Nucleus accumbens (tissue), 56 donors: ENCODE measurements around the gene HAL.

Experiments
- DNase-seq, 56 donors: peaks; one replicate each; lab custom pipeline; 2025; lab: John Stamatoyannopoulos, UW

The HAL gene

GRCh38 chr12:95943330-95943842 lies 52.8 kb downstream of the HAL start, which contains the start of gene AMDHD1:
Gene AMDHD1, plus strand, starts transcription at chr12:95943331. Its CDS starts 68 bp downstream, at chr12:95943399.
- DNase-seq = peak in 36 of 56 donors; percentile 13 to 77 (median 44)

DNA sequence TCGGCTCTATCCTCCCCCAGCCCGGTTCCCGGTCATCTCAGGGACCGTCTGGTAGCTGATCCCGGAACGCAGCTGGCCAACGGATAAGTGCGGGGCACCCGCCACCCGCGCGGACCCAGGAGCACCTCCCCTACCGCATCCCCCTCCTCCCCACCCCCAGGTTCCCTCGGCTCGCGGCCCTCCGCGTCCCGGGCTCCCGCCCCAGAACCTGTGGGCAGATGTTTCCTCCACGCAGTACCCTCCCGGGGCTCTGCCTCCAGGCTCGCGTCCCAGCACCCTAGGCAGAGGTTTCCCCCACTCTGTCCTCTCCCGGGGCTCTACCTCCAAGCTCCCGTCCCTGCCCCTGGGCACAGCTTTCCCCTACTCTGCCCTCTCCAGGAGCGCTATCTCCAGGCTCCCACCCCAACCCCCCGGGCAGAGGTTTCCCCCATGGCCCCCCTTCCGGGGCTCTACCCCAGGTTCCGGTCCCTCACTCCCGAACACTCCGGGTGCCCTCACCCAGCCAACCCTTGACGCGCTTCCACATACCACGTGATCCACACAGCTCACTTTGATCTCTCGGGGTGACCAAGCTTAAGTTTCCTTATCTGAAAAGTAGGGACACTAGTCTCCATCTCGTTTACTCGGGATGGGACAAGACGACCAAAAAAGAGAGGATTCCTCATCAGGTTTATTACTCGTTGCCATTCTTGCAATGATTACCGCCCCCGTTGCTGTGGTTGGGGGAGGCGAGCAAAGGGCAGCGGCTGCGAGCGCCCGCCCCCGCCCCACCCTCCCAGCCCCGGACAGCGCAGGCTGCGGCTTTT lies 53.4 kb downstream of the HAL start, which contains the start of gene CCDC38:
TSS of gene CCDC38 (minus strand) at position 91 of the 806 bp plus-strand sequence. CDS start 6,105 bp downstream, outside the sequence.
- DNase-seq = peak in 53 of 56 donors; percentile 14 to 87 (median 64)

DNA sequence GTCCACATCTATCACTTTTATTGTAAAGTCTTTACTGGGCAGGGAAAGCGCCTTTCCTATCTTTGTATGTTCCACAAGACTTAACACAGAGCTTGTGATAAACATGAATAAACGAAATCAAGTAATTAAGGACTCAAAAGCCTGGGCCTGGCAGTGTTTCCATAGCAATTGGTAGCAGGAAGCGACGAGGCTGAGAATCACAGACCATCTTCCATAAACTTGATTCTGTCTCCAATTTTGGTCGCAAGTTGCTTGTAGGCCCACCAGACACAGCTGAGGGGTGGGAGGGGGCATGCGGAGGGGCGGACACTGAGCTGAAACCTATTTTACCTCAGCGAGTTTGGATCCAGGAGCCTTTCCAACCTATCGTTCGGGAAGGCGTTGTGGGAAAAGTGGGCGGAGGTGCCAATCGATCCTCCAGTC lies 54.0 kb downstream of the HAL start:
- DNase-seq = peak in 1 of 56 donors; percentile 65

DNA sequence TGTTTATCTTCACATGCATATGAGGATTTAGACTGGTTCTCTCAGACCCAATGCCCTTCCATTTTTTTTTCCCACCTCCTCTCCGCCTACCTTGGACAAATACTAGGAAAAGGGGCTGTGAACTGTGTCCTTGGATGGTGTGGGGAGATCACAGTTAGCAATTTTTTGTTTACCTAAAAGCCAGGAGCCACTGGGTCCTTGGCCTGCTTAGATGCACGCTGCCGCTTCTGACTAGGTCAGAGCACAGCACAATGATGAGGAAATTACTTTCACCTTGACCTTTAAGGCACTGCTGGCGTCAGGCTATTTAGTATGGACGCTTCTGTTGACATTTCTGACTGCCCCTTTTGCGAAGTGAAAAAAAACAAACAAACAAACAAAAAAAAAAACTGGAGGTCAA lies 55.6 kb downstream of the HAL start:
- no peak for DNase-seq
